Measurements from ENCODE around the gene SNORC. TPM values are rescaled to one million over a fixed set of nuclear protein-coding genes. Genes with fewer than 3 reads are reported as not detected.

SNORC gene
- total RNA-seq, 4 donors from 2014 or later = 0.54 to 11.6 (median 2.2) TPM; not detected in 1

DNA sequence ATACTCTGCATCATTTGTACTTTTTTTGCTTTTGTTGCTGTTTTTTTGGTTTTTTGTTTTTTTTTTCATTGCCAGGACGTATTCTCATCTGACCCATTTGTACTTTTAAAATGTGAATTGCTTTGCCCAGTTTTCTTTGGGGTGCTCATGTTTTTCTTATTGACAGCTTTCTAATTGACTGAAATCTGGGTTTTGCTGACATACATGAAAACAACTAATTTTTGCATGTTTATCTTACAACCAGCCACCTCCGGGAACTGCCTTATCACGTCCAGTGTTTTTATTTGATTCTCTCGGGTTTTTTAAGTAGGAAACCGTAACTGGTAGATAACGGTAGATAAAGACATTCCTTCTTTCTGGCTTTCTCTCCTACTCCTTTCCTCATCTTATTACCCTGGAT lies 38.6 kb downstream of the SNORC start:
- Histone ChIP-seq H3K4me1 (no peaks in the 10 kb centered on the region), H3K36me3 (no peaks in the 10 kb centered on the region), H3K27ac (no peak overlapping the region), H3K4me3 (no peak overlapping the region), H3K27me3 (peaks cover 16% of the 10 kb centered on the region), H3K9me3 (peaks cover 0 to 22% (median 0%) of the 10 kb centered on the region in 3 donors)
- no peak for TF ChIP-seq POLR2AphosphoS5 (IDR thresholded peaks at IDR 0.05)
- TF ChIP-seq POLR2A (IDR thresholded peaks at IDR 0.05) = no peak
- TF ChIP-seq, protein P1, sequence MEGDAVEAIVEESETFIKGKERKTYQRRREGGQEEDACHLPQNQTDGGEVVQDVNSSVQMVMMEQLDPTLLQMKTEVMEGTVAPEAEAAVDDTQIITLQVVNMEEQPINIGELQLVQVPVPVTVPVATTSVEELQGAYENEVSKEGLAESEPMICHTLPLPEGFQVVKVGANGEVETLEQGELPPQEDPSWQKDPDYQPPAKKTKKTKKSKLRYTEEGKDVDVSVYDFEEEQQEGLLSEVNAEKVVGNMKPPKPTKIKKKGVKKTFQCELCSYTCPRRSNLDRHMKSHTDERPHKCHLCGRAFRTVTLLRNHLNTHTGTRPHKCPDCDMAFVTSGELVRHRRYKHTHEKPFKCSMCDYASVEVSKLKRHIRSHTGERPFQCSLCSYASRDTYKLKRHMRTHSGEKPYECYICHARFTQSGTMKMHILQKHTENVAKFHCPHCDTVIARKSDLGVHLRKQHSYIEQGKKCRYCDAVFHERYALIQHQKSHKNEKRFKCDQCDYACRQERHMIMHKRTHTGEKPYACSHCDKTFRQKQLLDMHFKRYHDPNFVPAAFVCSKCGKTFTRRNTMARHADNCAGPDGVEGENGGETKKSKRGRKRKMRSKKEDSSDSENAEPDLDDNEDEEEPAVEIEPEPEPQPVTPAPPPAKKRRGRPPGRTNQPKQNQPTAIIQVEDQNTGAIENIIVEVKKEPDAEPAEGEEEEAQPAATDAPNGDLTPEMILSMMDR (IDR thresholded peaks at IDR 0.05) = no peak
- TF ChIP-seq EP300 (IDR thresholded peaks at IDR 0.05) = no peak
- WGBS, 2 donors (ENCODE audit: low coverage in 1 of 2) = 41 to 58% methylated on average over 2 to 6 of the region's 6 CpGs
- no peak for ATAC-seq

DNA sequence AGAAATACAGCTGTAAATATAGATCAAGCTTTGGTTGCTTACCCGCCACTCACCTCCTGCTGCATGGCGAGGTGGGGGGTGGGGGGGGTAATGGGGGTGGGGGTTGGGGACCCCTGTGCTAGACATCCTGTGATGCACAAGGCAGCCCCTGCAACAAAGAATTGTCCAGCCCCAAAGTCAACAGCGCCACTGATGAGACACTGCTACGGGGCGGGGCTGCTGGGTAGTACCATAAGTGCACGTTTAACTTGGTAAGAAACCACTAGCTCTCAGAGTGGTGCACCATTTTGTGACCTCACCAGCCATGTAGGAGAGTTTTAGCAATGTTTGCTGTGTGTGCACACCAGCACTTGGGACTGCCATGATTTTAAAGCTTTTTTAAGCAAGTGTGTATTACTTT lies 40.3 kb downstream of the SNORC start:
- WGBS, 2 donors (ENCODE audit: low coverage in 1 of 2) = 80 to 85% methylated on average over 2 to 4 of the region's 6 CpGs
- TF ChIP-seq POLR2A (IDR thresholded peaks at IDR 0.05) (no peak), EP300 (IDR thresholded peaks at IDR 0.05) (no peak), POLR2AphosphoS5 (IDR thresholded peaks at IDR 0.05) (no peak)
- TF ChIP-seq, protein P1 (IDR thresholded peaks at IDR 0.05) = no peak
- no peak overlapping the region for H3K4me3 ChIP-seq
- ATAC-seq = no peak
- H3K27ac ChIP-seq = no peak overlapping the region
- no peaks in the 10 kb centered on the region for H3K4me1 ChIP-seq
- no peaks in the 10 kb centered on the region for H3K36me3 ChIP-seq
- H3K27me3 ChIP-seq = peaks cover 23% of the 10 kb centered on the region
- H3K9me3 ChIP-seq = peaks cover 0 to 22% (median 0%) of the 10 kb centered on the region in 3 donors

DNA sequence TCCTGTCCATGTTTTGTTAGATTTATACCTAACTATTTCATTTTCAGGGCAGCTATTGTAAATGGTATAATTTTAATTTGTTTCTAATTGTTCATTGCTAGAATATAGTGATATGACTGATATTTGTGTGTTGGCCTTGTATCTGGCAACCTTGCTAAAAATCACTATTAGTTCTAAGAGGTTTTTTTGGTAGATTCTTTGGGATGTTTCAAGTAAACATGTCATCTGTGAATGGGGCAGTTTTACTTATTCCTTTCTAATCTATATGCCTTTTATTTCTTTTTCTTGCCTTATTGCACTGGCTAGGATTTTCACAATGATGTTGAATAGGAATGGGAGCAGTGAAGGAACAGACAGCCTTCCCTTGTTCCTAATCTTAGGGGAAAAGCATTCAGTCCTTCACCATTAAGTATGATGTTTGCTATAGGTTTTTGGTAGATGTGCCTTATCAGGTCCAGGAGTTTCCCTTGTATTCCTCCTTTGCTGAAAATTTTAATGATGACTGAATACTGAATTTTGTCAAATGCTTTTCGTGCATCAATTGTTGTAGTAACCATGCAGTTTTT lies 41.7 kb downstream of the SNORC start:
- no peaks in the 10 kb centered on the region for H3K36me3 ChIP-seq

DNA sequence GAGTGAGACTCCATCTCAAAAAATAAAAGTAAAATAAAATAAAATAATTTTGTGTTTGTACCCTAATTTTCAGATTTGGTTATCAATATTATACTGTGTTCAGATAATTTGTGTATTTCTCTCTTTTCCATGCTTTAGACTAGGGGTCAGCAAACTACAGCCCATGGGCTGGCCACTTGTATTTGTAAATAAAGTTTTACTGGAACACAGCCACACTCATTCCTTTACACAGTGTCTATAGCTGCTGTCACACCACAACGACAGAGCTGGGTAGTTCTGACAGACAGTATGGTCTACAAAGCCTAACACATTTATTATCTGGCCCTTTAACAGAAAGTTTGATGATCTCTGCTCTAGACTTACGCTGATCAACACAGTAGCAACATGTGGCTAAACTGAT lies 43.8 kb downstream of the SNORC start:
- peaks cover 28% of the 10 kb centered on the region for H3K27me3 ChIP-seq
- no peak for ATAC-seq
- WGBS, 2 donors (ENCODE audit: low coverage in 1 of 2) = 73 to 79% methylated on average over 2 of the region's 2 CpGs
- no peaks in the 10 kb centered on the region for H3K4me1 ChIP-seq
- no peaks in the 10 kb centered on the region for H3K36me3 ChIP-seq
- no peak for TF ChIP-seq POLR2AphosphoS5 (IDR thresholded peaks at IDR 0.05)
- no peak for TF ChIP-seq EP300 (IDR thresholded peaks at IDR 0.05)
- TF ChIP-seq, protein P1 (IDR thresholded peaks at IDR 0.05) = no peak
- no peak for TF ChIP-seq POLR2A (IDR thresholded peaks at IDR 0.05)
- no peak overlapping the region for H3K27ac ChIP-seq
- no peak overlapping the region for H3K4me3 ChIP-seq
- peaks cover 0 to 22% (median 0%) of the 10 kb centered on the region in 3 donors for H3K9me3 ChIP-seq

More for the DNA sequence above, 41.7 kb downstream of the SNORC start:
- H3K4me3 ChIP-seq = no peak overlapping the region
- no peak overlapping the region for H3K27ac ChIP-seq
- ATAC-seq = no peak
- peaks cover 23% of the 10 kb centered on the region for H3K27me3 ChIP-seq
- TF ChIP-seq POLR2A (IDR thresholded peaks at IDR 0.05) (no peak), POLR2AphosphoS5 (IDR thresholded peaks at IDR 0.05) (no peak), EP300 (IDR thresholded peaks at IDR 0.05) (no peak)
- TF ChIP-seq, protein P1 (IDR thresholded peaks at IDR 0.05) = no peak
- H3K4me1 ChIP-seq = no peaks in the 10 kb centered on the region
- WGBS, 2 donors (ENCODE audit: low coverage in 1 of 2) = 29 to 36% methylated on average over 1 of the region's 1 CpG
- peaks cover 0 to 22% (median 0%) of the 10 kb centered on the region in 3 donors for H3K9me3 ChIP-seq

DNA sequence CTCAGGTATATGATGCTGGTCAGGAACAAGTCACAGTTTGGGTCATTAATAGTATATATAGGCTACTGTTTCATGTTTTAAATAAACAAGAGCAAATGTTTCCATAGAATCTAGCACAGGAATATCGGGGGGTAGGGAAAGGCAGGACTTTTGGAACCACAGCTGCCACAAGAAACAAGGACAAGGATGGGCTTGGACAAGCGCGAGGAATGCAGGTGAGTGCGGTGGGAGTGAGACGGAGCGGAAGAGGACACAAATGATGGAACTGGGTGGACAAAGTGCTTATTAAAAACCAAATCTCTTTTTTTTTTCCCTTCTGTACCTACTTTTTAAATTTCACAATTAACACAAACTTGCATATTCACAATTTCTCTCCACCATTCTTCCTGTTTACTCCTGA lies 49.1 kb downstream of the SNORC start:
- Histone ChIP-seq H3K36me3 (no peaks in the 10 kb centered on the region), H3K27ac (no peak overlapping the region), H3K4me3 (no peak overlapping the region), H3K4me1 (no peaks in the 10 kb centered on the region), H3K9me3 (peaks cover 0 to 1% (median 0%) of the 10 kb centered on the region in 3 donors), H3K27me3 (peaks cover 45% of the 10 kb centered on the region)
- TF ChIP-seq, protein P1 (IDR thresholded peaks at IDR 0.05) = no peak
- TF ChIP-seq EP300 (IDR thresholded peaks at IDR 0.05) (no peak), POLR2A (IDR thresholded peaks at IDR 0.05) (no peak), POLR2AphosphoS5 (IDR thresholded peaks at IDR 0.05) (no peak)
- ATAC-seq = no peak
- 89 to 93% methylated on average over 6 of the region's 6 CpGs for WGBS, 2 donors (ENCODE audit: low coverage in 1 of 2)
